NCI-H1694 (cell line): ENCODE data around the gene ASRGL1.
"Not testable (repeated sequence)": the region's sequence is repeated elsewhere in the genome, so short reads cannot be mapped to it uniquely, and the experiment has no call there.

Source experiments
- DNase-seq: peaks from one replicate; lab custom pipeline; 2025; lab: John Stamatoyannopoulos, UW

ASRGL1 gene

GRCh38 chr11:62337303-62338181, at the start of gene ASRGL1:
ASRGL1 (plus strand) TSS chr11:62337448; CDS start chr11:62337978, 530 bp downstream.
- peak; percentile 42 for DNase-seq

- DNase-seq, result no peak
Observed at GRCh38 chr11:62295504-62295903, 41.7 kb upstream of the ASRGL1 start.

GRCh38 chr11:62298975-62299374, 38.3 kb upstream of the ASRGL1 start, which contains the start of gene SCGB1D4:
SCGB1D4 (minus strand) TSS chr11:62299075; CDS start chr11:62299010, 65 bp downstream.
- no peak for DNase-seq

GRCh38 chr11:62306227-62306626, 31.0 kb upstream of the ASRGL1 start:
- no peak for DNase-seq

- DNase-seq, result no peak
Observed at GRCh38 chr11:62307950-62308349, 29.3 kb upstream of the ASRGL1 start.

- DNase-seq, result no peak
Observed at GRCh38 chr11:62309991-62310390, 27.3 kb upstream of the ASRGL1 start.

- no peak for DNase-seq
Observed at GRCh38 chr11:62315431-62315830, 21.8 kb upstream of the ASRGL1 start.

GRCh38 chr11:62322524-62322923, 14.7 kb upstream of the ASRGL1 start:
- DNase-seq, result no peak

GRCh38 chr11:62324731-62325556, 12.3 kb upstream of the ASRGL1 start:
- DNase-seq, result peak; percentile 23

GRCh38 chr11:62325781-62326180, 11.5 kb upstream of the ASRGL1 start:
- DNase-seq, result not testable (repeated sequence)

- not testable (repeated sequence) for DNase-seq
Observed at GRCh38 chr11:62326719-62327118, 10.5 kb upstream of the ASRGL1 start.

GRCh38 chr11:62327541-62327940, 9.7 kb upstream of the ASRGL1 start:
- not testable (repeated sequence) for DNase-seq

- DNase-seq, result not testable (repeated sequence)
Observed at GRCh38 chr11:62331264-62331663, 6.0 kb upstream of the ASRGL1 start.

GRCh38 chr11:62333768-62334167, 3.5 kb upstream of the ASRGL1 start:
- DNase-seq, result no peak

GRCh38 chr11:62336949-62337302, 322 bp upstream of the ASRGL1 start:
- not testable (repeated sequence) for DNase-seq

GRCh38 chr11:62338218-62338617, 970 bp downstream of the ASRGL1 start:
- no peak for DNase-seq

GRCh38 chr11:62340269-62340901, 3.1 kb downstream of the ASRGL1 start:
- peak; percentile 54 for DNase-seq

- no peak for DNase-seq
Observed at GRCh38 chr11:62341588-62341987, 4.3 kb downstream of the ASRGL1 start.

GRCh38 chr11:62343646-62344190, 6.5 kb downstream of the ASRGL1 start:
- DNase-seq, result not testable (repeated sequence)

GRCh38 chr11:62344210-62344609, 7.0 kb downstream of the ASRGL1 start:
- no peak for DNase-seq

GRCh38 chr11:62345861-62346260, 8.6 kb downstream of the ASRGL1 start:
- no peak for DNase-seq
